PC-9 (cell line): ENCODE measurements around the gene KDM3B.

Experiments
- CTCF ChIP-seq: fragments of 200-600 bp; sonication (generic); conservative IDR thresholded peaks from 2 replicates; pipeline ENCODE4 v1.6.1; 2017; ENCODE audit warnings: mixed run types, antibody characterized with exemption, mild to moderate bottlenecking, moderate library complexity
- EZH2 ChIP-seq: fragments of 200-600 bp; sonication (generic); IDR thresholded peaks from 2 replicates; pipeline ENCODE4 v1.8.0; 2017; ENCODE audit warnings: antibody characterized with exemption, low read depth

- TF ChIP-seq CTCF, result no peak
- no peak for TF ChIP-seq EZH2
Observed at GRCh38 chr5:138448481-138449398, 96.3 kb downstream of the KDM3B start.
